ENCODE results near the gene CLCN6. TPM values are rescaled to one million over a fixed set of nuclear protein-coding genes. Genes with fewer than 3 reads are reported as not detected.

Gene CLCN6
- total RNA-seq, 2 donors from 2014 or later, result 27.5 to 31.5 TPM

DNA sequence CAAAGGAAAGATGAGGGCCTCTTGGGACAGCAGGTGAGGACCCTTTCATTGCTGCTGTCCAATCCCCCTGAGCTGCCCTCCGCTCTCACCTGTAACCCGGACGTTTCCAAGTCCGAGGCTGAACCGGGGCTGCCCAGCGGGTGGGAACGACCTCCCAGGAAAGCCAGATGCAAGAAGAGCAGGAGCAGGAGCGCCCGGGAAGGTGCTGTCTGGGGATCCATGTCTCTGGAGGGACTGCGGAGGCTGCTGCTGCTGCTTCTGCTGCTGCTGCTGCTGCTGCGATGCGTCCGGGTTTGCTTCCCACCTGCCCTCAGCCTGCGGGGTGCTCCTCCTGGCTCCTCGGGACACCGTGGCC is 52.6 kb downstream of the CLCN6 start, which contains the start of gene NPPB:
Gene NPPB, minus strand, starts transcription at position 333 of the 355 bp plus-strand sequence. Its CDS starts 112 bp downstream, at position 221.
- H3K27me3 ChIP-seq (replicated peaks; ENCODE audit: insufficient read depth), result no peaks in the 10 kb centered on the region
- H3K9me3 ChIP-seq, result no peaks in the 10 kb centered on the region
- no peak within 1 kb of the TSS for H3K4me3 ChIP-seq
- ATAC-seq (ENCODE audit: insufficient number of reproducible peaks, low FRiP score, low read depth), result no peak
- H3K27ac ChIP-seq, result no peak within 1 kb of the TSS
- TF ChIP-seq, protein P1, sequence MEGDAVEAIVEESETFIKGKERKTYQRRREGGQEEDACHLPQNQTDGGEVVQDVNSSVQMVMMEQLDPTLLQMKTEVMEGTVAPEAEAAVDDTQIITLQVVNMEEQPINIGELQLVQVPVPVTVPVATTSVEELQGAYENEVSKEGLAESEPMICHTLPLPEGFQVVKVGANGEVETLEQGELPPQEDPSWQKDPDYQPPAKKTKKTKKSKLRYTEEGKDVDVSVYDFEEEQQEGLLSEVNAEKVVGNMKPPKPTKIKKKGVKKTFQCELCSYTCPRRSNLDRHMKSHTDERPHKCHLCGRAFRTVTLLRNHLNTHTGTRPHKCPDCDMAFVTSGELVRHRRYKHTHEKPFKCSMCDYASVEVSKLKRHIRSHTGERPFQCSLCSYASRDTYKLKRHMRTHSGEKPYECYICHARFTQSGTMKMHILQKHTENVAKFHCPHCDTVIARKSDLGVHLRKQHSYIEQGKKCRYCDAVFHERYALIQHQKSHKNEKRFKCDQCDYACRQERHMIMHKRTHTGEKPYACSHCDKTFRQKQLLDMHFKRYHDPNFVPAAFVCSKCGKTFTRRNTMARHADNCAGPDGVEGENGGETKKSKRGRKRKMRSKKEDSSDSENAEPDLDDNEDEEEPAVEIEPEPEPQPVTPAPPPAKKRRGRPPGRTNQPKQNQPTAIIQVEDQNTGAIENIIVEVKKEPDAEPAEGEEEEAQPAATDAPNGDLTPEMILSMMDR (IDR thresholded peaks at IDR 0.05), result no peak
- H3K4me1 ChIP-seq (ENCODE audit: control insufficient read depth in 1 of 2, low read depth in 2 of 2), result peaks cover 0 to 3% of the 10 kb centered on the region in 2 donors
- H3K36me3 ChIP-seq, result no peaks in the 10 kb centered on the region
- DNase-seq (ENCODE audit: low spot score), result no peak

DNA sequence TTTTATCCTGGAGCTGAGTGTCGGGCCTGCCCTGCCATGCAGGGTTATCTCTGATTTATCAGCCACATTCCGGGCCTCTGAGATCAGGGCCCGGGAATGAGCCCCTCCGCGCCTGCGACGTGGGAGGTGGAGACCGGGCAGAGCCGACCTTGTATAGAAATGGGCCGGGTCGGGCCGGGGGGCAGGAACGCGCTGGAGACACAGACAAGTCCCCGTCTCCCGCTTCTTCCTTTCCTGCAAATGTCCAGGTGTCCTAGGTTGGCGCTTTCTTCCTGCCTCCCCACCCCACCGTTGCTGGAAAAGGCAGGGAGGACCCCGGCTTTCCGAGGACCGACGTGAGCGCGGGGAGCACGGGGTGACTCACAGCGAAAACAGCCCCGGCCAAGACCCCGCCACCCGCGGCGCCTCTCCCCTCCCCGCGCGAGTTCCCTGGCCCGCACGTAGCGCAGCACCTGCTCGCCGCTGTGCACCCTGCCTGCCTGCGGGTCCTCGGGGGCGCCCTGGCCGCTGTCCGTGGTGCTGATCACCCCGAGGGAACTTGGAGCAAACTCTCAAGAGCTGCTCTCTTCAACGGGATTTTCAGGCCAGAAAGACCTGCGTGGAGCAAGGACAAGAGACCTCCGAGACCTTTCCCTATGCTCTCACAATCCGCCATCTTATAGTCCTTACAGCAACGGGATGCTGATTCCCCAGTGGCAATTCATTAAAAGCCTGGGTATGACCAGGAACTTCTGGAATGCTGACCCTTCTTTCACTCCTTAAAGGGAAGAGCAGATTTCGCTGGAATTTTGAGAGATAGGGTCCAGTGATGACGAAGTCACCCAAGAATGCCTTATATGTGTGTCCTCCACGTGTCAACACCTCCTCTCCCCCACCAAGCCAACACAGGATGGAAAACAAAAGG is 53.2 kb downstream of the CLCN6 start:
- TF ChIP-seq, protein P1 (IDR thresholded peaks at IDR 0.05), result peak; percentile 29
- Histone ChIP-seq H3K36me3 (no peaks in the 10 kb centered on the region), H3K27me3 (replicated peaks; ENCODE audit: insufficient read depth) (no peaks in the 10 kb centered on the region), H3K4me1 (ENCODE audit: control insufficient read depth in 1 of 2, low read depth in 2 of 2) (peaks cover 0 to 3% of the 10 kb centered on the region in 2 donors), H3K27ac (no peak overlapping the region), H3K4me3 (no peak overlapping the region), H3K9me3 (no peaks in the 10 kb centered on the region)
- no peak for ATAC-seq (ENCODE audit: insufficient number of reproducible peaks, low FRiP score, low read depth)
- no peak for DNase-seq (ENCODE audit: low spot score)

DNA sequence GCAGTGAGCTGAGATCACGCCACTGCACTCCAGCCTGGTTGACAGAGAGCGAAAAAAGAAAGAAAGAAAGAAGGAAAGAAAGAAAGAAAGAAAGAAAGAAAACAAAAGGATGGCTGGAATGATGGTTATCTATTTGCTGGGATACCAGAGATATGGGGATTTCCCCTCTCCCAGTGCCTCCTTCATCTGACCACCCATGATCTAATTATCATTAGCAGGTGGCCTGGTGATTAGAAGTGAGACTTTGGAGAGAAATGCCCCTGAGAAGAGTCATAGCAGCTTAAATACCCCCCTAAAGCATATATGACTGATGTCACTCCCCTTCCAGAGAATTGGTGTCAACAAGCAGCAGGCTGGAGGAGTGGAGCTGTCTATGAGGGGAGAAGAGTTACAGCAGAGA is 54.1 kb downstream of the CLCN6 start:
- H3K27me3 ChIP-seq (replicated peaks; ENCODE audit: insufficient read depth), result no peaks in the 10 kb centered on the region
- H3K4me1 ChIP-seq (ENCODE audit: control insufficient read depth in 1 of 2, low read depth in 2 of 2), result peaks cover 0 to 3% of the 10 kb centered on the region in 2 donors
- no peak overlapping the region for H3K4me3 ChIP-seq
- no peak for DNase-seq (ENCODE audit: low spot score)
- H3K27ac ChIP-seq, result no peak overlapping the region
- no peaks in the 10 kb centered on the region for H3K9me3 ChIP-seq
- ATAC-seq (ENCODE audit: insufficient number of reproducible peaks, low FRiP score, low read depth), result no peak
- H3K36me3 ChIP-seq, result no peaks in the 10 kb centered on the region
- TF ChIP-seq, protein P1 (IDR thresholded peaks at IDR 0.05), result no peak

DNA sequence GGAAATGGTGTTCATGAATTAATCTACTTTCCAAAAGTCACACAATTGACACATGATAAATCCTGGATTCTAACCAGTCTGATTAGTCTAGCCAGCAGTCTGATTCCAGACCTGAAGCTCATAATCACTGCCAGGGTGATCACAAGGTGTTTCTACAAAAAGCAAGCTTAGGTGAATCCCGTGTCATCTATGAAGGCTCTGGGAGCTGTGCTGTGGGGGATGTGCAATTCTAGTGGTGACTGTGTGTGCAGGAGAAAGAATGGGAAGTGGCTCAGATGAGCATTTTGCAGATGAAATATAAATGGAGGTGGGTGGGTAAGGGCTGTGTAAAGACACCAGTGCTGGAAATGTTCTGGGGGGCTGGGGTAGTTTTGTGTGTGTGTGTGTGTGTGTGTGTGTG is 54.6 kb downstream of the CLCN6 start:
- Histone ChIP-seq H3K27ac (no peak overlapping the region), H3K36me3 (no peaks in the 10 kb centered on the region), H3K9me3 (no peaks in the 10 kb centered on the region), H3K27me3 (replicated peaks; ENCODE audit: insufficient read depth) (no peaks in the 10 kb centered on the region), H3K4me1 (ENCODE audit: control insufficient read depth in 1 of 2, low read depth in 2 of 2) (peaks cover 0 to 3% of the 10 kb centered on the region in 2 donors), H3K4me3 (no peak overlapping the region)
- ATAC-seq (ENCODE audit: insufficient number of reproducible peaks, low FRiP score, low read depth), result no peak
- TF ChIP-seq, protein P1 (IDR thresholded peaks at IDR 0.05), result no peak
- DNase-seq (ENCODE audit: low spot score), result no peak

DNA sequence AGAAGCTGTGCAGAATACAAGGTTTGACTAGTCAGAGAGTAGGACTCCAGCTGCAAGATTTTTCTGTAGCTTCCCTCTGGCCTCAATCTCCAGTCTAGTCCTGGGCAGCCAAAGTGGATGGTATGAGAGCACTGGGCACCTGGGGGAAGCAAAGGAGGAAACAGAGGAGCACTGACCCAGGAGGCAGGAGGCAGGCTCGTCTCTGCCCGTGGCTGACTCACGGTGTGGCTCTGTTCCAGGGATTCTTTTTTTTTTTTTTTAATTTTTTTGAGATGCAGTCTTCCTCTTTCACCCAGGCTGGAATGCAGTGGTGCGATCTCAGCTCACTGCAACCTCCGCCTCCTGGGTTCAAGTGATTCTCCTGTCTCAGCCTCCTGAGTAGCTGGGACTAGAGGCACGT is 56.9 kb downstream of the CLCN6 start:
- no peak for ATAC-seq (ENCODE audit: insufficient number of reproducible peaks, low FRiP score, low read depth)

More for the DNA sequence above, 56.9 kb downstream of the CLCN6 start:
- no peaks in the 10 kb centered on the region for H3K27me3 ChIP-seq (replicated peaks; ENCODE audit: insufficient read depth)
- H3K27ac ChIP-seq, result no peak overlapping the region
- no peaks in the 10 kb centered on the region for H3K36me3 ChIP-seq
- H3K4me3 ChIP-seq, result no peak overlapping the region
- TF ChIP-seq, protein P1 (IDR thresholded peaks at IDR 0.05), result no peak
- peaks cover 0 to 3% of the 10 kb centered on the region in 2 donors for H3K4me1 ChIP-seq (ENCODE audit: control insufficient read depth in 1 of 2, low read depth in 2 of 2)
- H3K9me3 ChIP-seq, result no peaks in the 10 kb centered on the region
- no peak for DNase-seq (ENCODE audit: low spot score)

Data from thoracic aorta (tissue), 2 donors.